Erythroblast (primary cell): Measurements from ENCODE around the gene ASB2.

Source experiments
- DNase-seq, 2 experiments: peaks; one replicate each; lab custom pipeline; 2025; lab: John Stamatoyannopoulos, UW
- GATA1 ChIP-seq: IDR thresholded peaks from 2 replicates; pipeline ENCODE4 v1.6.1; 2011; ENCODE audit warnings: low read depth, mild to moderate bottlenecking, control low read depth, low read length, moderate library complexity
- POLR2A ChIP-seq: IDR thresholded peaks from 2 replicates; pipeline ENCODE4 v1.6.1; 2011; ENCODE audit warnings: mild to moderate bottlenecking, low read length

Gene ASB2

GRCh38 chr14:93959239-93960107 lies 16.9 kb downstream of the ASB2 start:
- TF ChIP-seq GATA1 (no peak), POLR2A (no peak)
- DNase-seq: peak in 1 of 2 experiments; percentile 6

- DNase-seq: no peak
- TF ChIP-seq GATA1: no peak
- no peak for TF ChIP-seq POLR2A
Measured at GRCh38 chr14:93958567-93959238, 17.7 kb downstream of the ASB2 start.

- no peak for TF ChIP-seq GATA1
- no peak for DNase-seq
Measured at GRCh38 chr14:93957751-93958566, 18.4 kb downstream of the ASB2 start.

- DNase-seq: no peak
- TF ChIP-seq POLR2A: no peak
- no peak for TF ChIP-seq GATA1
Measured at GRCh38 chr14:93957333-93957710, 19.0 kb downstream of the ASB2 start.

- TF ChIP-seq GATA1 (no peak), POLR2A (no peak)
- no peak for DNase-seq
Measured at GRCh38 chr14:93956514-93957332, 19.6 kb downstream of the ASB2 start.

GRCh38 chr14:93955850-93956481 lies 20.4 kb downstream of the ASB2 start:
- no peak for TF ChIP-seq GATA1
- TF ChIP-seq POLR2A: no peak
- DNase-seq: no peak

- TF ChIP-seq GATA1: no peak
- TF ChIP-seq POLR2A: no peak
- DNase-seq: peak in 1 of 2 experiments; percentile 4
Measured at GRCh38 chr14:93954900-93955849, 21.2 kb downstream of the ASB2 start.

- TF ChIP-seq POLR2A (no peak), GATA1 (no peak)
- no peak for DNase-seq
Measured at GRCh38 chr14:93954516-93954830, 21.9 kb downstream of the ASB2 start.

GRCh38 chr14:93953739-93954515 lies 22.4 kb downstream of the ASB2 start:
- DNase-seq: no peak
- TF ChIP-seq POLR2A (no peak), GATA1 (no peak)

- no peak for DNase-seq
- TF ChIP-seq POLR2A (no peak), GATA1 (no peak)
Measured at GRCh38 chr14:93953263-93953662, 23.1 kb downstream of the ASB2 start.

- no peak for DNase-seq
- no peak for TF ChIP-seq POLR2A
- no peak for TF ChIP-seq GATA1
Measured at GRCh38 chr14:93952829-93953228, 23.5 kb downstream of the ASB2 start.
